ENCODE results near the gene ACP6. TPM values are rescaled to one million over a fixed set of nuclear protein-coding genes. Genes with fewer than 3 reads are reported as not detected.

The ACP6 gene
- total RNA-seq, 2 experiments from 2014 or later = 20.0 to 38.6 TPM

- Histone ChIP-seq H3K4me1 (ENCODE audit: insufficient read depth, low read length, poor library complexity, severe bottlenecking) (no peaks in the 10 kb centered on the region), H2AFZ (ENCODE audit: low read length) (no peak overlapping the region), H4K20me1 (ENCODE audit: insufficient read depth, low read length) (no peaks in the 10 kb centered on the region), H3K36me3 (ENCODE audit: insufficient read depth, low read length) (peaks cover 57% of the 10 kb centered on the region), H3K4me3 (ENCODE audit: low read depth, low read length, poor library complexity, severe bottlenecking) (no peak overlapping the region), H3K9me2 (ENCODE audit: insufficient read depth, low read length) (no peaks in the 10 kb centered on the region), H3K27ac (ENCODE audit: low read depth, low read length, poor library complexity, severe bottlenecking) (no peak overlapping the region), H3K79me2 (ENCODE audit: insufficient read depth, low read depth, low read length) (no peaks in the 10 kb centered on the region), H3K9me3 (ENCODE audit: low read length) (no peaks in the 10 kb centered on the region), H3K4me2 (ENCODE audit: low read length) (no peak overlapping the region)
- no peak for DNase-seq (ENCODE audit: low spot score)
- intact Hi-C loops (cut with micrococcal nuclease; ENCODE audit: unreplicated experiment) = no loop called here
- TF ChIP-seq EZH2phosphoT487 (IDR thresholded peaks at IDR 0.05; ENCODE audit: borderline replicate concordance, low read depth, low read length) (no peak), CTCF (conservative IDR thresholded peaks at IDR 0.05; ENCODE audit: low read length) (no peak)
- BruUV-seq (replicated peaks) = no TSS peak
- ChIA-PET POLR2A (no interaction called here), CTCF (ENCODE audit: unreplicated experiment) (no interaction called here)
These were observed 18.9 kb downstream of the ACP6 start for GRCh38 chr1:147651466-147651865.

- TF ChIP-seq EZH2phosphoT487 (IDR thresholded peaks at IDR 0.05; ENCODE audit: borderline replicate concordance, low read depth, low read length) = no peak
- no peak for TF ChIP-seq CTCF (conservative IDR thresholded peaks at IDR 0.05; ENCODE audit: low read length)
- DNase-seq (ENCODE audit: low spot score) = no peak
- no peaks in the 10 kb centered on the region for H3K9me3 ChIP-seq (ENCODE audit: low read length)
- H3K27ac ChIP-seq (ENCODE audit: low read depth, low read length, poor library complexity, severe bottlenecking) = no peak overlapping the region
- no peaks in the 10 kb centered on the region for H3K9me2 ChIP-seq (ENCODE audit: insufficient read depth, low read length)
- H3K4me2 ChIP-seq (ENCODE audit: low read length) = no peak overlapping the region
- no peaks in the 10 kb centered on the region for H3K4me1 ChIP-seq (ENCODE audit: insufficient read depth, low read length, poor library complexity, severe bottlenecking)
- no peak overlapping the region for H2AFZ ChIP-seq (ENCODE audit: low read length)
- BruUV-seq (replicated peaks) = no TSS peak
- H4K20me1 ChIP-seq (ENCODE audit: insufficient read depth, low read length) = no peaks in the 10 kb centered on the region
- intact Hi-C loops (cut with micrococcal nuclease; ENCODE audit: unreplicated experiment) = no loop called here
- POLR2A ChIA-PET = no interaction called here
- peaks cover 45% of the 10 kb centered on the region for H3K36me3 ChIP-seq (ENCODE audit: insufficient read depth, low read length)
- CTCF ChIA-PET (ENCODE audit: unreplicated experiment) = no interaction called here
- no peaks in the 10 kb centered on the region for H3K79me2 ChIP-seq (ENCODE audit: insufficient read depth, low read depth, low read length)
- H3K4me3 ChIP-seq (ENCODE audit: low read depth, low read length, poor library complexity, severe bottlenecking) = no peak overlapping the region
These were observed 21.4 kb downstream of the ACP6 start for GRCh38 chr1:147648933-147649332.

GRCh38 chr1:147647796-147648633 lies 22.3 kb downstream of the ACP6 start:
- H3K79me2 ChIP-seq (ENCODE audit: insufficient read depth, low read depth, low read length) = no peaks in the 10 kb centered on the region
- ChIA-PET CTCF (ENCODE audit: unreplicated experiment) (no interaction called here), POLR2A (no interaction called here)
- peaks cover 43% of the 10 kb centered on the region; the same call in 1 of the 2 replicates for H3K36me3 ChIP-seq (ENCODE audit: insufficient read depth, low read length)
- no peak overlapping the region for H3K27ac ChIP-seq (ENCODE audit: low read depth, low read length, poor library complexity, severe bottlenecking)
- no peak for TF ChIP-seq CTCF (conservative IDR thresholded peaks at IDR 0.05; ENCODE audit: low read length)
- no peak for TF ChIP-seq EZH2phosphoT487 (IDR thresholded peaks at IDR 0.05; ENCODE audit: borderline replicate concordance, low read depth, low read length)
- no peaks in the 10 kb centered on the region for H3K9me2 ChIP-seq (ENCODE audit: insufficient read depth, low read length)
- no peak for DNase-seq (ENCODE audit: low spot score)
- no peak overlapping the region for H3K4me3 ChIP-seq (ENCODE audit: low read depth, low read length, poor library complexity, severe bottlenecking)
- intact Hi-C loops (cut with micrococcal nuclease; ENCODE audit: unreplicated experiment) = no loop called here
- H2AFZ ChIP-seq (ENCODE audit: low read length) = no peak overlapping the region
- no TSS peak for BruUV-seq (replicated peaks)
- no peaks in the 10 kb centered on the region for H3K4me1 ChIP-seq (ENCODE audit: insufficient read depth, low read length, poor library complexity, severe bottlenecking)
- H4K20me1 ChIP-seq (ENCODE audit: insufficient read depth, low read length) = no peaks in the 10 kb centered on the region
- H3K9me3 ChIP-seq (ENCODE audit: low read length) = no peaks in the 10 kb centered on the region
- H3K4me2 ChIP-seq (ENCODE audit: low read length) = no peak overlapping the region
